HG03097 (cell line): ENCODE data around the gene FOXO4.
"Not testable (repeated sequence)": the region's sequence is repeated elsewhere in the genome, so short reads cannot be mapped to it uniquely, and the experiment has no call there.

Experiments
- ATAC-seq: cut with Tn5 transposase; IDR thresholded peaks from one replicate; pipeline ENCODE4 v1.9.1; 2021; ENCODE audit not compliant: unreplicated experiment, low FRiP score

The FOXO4 gene, protein sequence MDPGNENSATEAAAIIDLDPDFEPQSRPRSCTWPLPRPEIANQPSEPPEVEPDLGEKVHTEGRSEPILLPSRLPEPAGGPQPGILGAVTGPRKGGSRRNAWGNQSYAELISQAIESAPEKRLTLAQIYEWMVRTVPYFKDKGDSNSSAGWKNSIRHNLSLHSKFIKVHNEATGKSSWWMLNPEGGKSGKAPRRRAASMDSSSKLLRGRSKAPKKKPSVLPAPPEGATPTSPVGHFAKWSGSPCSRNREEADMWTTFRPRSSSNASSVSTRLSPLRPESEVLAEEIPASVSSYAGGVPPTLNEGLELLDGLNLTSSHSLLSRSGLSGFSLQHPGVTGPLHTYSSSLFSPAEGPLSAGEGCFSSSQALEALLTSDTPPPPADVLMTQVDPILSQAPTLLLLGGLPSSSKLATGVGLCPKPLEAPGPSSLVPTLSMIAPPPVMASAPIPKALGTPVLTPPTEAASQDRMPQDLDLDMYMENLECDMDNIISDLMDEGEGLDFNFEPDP

DNA sequence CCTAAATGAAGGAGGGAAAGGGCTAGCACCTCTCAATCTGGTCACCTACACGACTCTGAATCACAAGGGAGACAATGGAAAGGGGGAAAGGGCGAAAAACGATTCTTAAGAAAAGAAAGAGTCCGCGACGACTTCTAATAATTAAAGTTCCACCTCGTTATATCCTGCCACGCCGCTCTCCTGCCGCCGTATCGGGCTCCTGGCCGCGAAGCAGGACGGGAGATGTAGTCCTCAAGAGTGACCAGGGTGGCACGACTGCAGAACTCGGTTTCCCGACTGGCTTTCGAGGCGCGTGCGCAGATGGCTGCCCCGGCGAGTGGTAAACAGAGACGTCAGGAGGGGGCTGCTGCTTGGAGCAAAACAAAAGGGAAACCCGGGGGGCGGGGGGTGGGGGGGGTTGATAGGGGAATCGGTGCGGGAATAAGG is at the start of gene FOXO4:
Gene FOXO4, plus strand, starts transcription at position 297 of the 426 bp plus-strand sequence. CDS start 678 bp downstream, outside the sequence.
- ATAC-seq = peak; percentile 87

DNA sequence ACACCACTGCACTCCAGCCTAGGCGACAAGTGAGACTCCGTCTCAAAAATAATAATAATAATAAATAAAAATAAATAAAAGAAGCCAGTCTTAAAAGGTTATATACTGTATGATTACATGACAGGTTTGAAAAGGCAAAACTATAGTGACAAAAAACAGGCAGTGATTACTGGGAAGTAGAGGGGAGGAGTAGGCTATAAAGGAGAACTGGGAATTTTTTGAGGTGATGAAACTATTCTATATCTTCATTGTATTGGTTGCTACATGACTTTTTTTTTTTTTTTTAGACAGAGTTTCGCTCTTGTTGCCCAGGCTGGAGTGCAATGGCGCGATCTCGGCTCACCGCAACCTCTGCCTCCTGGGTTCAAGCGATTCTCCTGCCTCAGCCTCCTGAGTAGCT is 47.8 kb upstream of the FOXO4 start:
- not testable (repeated sequence) for ATAC-seq

DNA sequence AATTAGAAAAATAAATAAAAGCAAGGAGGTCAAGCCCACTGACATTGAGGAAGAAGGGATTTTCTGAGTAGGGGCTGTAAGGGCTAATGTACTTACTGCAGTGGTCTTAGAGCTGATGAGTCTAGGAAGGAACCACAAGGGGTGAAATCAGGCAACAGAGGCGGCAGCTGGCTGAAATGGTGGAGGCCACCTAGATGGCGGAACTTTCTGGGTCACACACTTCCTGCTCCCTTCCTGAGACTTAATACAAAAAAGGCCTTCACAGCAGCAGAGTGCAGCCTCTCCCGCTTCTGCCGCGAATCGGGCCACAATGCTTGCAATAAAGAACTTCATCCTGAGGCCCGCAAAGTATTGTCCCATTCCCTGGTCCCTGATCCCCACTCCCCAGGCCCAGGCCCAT is 42.9 kb upstream of the FOXO4 start:
- peak; percentile 17 for ATAC-seq

DNA sequence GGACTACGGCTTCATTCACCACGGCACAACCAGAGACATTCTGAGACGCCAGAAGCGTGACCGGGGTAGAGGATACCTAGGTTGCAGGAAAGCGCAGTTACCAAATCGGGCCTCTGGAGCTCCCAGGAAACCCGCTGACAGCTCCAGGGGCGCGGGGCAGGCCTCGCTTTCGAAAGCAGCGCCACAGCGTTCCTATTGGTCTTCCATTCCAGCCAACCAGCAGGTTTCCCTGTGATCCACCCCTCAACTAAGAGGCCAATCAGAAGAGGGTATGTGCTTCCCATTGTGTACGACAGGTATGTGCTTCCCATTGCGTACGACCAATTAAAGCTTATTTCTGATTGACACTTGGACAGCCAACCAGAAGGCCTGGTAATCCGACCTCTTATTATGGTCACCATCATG is 42.4 kb upstream of the FOXO4 start:
- ATAC-seq = peak; percentile 83

DNA sequence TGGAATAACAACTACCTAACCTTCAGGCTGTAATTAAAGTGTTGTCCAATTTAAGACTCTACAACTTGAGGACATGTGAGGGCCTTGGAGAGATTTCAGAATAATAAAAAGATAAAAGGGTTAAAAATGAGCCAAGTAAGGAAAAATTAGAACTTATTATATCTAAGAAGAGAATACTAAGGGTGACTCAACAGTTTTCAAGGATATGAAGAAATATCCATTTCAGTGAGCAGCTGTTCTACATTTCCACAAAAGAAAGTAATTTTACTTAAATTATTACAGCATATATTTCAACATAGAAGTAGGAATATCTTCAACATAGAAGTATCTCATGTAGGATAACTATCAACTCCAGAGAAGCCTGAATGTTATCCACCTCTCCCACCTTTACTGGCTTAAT is 38.8 kb upstream of the FOXO4 start:
- no peak for ATAC-seq

DNA sequence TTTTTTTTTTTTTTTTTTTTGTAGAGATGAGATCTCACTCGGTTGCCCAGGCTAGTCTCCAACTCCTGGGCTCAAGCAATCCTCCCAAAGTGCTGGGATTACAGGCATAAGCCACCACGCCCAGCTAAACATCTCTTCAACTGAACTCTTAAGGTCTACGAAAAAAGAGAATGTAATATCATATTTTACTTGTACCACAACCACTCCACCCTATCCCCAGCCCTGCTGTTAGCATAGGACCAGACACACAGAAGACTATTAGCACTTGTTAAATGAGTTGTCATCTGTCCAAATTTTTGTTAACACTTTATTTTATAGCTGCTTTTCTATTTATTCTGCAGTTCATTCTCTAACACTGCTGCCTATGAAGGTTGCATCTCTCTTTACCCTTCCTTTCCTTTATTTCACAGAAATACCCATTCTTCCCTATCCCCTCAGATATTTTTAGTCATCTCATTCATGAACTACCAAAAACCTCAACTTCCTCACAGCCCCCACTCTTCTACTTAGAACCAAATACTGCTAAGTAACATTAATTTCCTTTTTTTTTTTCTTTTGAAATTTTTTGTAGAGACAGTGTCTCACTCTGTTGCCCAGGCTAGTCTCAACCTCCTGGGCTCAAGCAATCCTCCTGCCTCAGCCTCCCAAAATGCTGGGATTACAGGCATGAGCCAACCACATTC is 37.7 kb upstream of the FOXO4 start:
- ATAC-seq = no peak

DNA sequence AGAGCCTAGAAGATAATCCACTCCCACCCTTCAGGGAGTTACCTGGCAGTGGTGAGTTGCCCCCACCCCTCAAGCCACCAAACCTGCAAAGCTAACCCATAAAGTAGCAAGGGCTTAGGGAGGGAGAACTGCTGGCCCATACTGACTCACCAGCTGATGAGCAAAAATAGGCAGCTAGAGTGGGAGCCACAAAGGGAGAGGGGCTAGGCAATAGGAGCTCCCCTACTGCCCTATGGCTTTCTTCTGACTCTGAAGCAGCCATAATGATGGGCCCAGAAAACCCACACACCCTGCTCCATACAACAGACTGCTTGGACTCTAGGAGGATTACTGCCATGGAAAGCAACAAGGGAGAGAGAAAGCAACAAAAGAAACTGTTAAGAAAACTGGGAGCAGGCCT is 35.5 kb upstream of the FOXO4 start:
- no peak for ATAC-seq

DNA sequence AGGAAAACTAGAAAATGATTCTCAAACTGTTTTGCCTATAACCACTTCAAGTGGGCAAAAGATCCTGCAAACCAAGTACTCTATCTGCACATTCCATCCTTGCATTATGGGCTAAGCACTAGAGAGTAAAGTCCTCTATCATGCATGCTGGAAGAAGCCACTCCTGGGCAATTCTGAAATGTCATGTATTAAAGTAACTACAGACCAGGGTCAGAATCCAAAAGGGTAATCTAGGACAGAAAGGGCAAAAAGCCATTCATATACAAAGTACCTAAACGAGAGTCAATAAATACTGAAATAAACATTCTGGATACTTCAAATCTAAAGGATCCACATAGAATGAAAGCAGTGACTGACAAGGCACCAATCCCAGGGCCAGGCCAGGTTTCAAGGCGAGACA is 28.6 kb upstream of the FOXO4 start:
- no peak for ATAC-seq

DNA sequence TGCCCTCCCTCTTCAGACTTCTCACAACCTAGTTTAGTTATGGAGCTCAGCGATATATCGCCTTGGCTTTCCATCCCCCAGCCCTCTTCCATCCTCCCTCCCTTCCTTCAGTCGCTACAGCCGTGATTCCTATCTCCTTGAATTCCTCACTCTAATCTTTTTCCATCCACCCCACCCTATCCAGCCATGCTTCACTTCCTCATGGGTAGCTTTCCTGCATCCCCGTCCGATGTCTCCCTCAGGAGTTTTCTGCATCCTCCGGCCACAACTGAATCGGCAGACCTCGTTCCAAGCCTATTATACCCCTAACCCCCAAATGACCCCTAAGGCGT is 28.0 kb upstream of the FOXO4 start:
- ATAC-seq = peak; percentile 21

DNA sequence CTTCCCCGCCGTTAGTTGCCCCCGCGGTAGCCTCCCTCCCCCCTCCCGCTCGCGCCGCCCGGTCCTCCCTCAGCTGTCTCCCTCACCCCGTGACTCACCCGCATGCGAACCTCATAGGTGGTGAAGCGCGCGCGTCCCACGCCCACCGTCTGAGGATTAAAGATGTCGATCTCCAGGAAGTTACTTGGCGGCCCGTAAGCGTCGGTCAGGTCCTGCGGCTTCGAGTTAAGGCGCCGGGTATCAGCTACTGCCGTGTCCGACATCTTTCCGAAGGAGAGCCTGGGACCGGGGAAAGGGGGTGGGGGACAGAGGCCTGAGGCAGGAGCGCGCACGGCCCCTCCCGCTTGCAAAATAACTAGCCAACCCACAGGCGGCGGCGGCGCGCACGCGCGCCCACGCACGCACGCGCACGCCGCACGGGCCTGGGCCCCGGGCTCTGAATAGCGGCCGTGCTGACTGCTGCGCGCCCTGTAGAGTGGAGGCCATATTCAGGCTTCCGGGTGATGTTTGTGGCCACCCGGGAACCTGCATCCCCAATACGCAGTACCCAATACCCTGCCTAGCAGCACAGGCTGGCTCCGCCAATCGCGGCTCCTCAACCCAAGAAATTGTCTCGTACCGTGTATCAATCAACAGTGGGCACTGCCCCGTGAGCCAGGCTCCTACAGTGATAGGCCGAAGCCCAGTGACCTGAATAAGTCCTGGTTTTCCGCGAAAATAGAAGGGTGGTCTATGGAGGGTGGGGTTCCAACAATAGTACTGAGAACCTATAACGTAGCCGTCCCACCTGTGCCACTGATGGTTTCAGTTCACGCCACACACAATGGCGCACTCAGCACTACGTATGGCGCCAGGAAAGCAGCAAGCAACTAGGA is 27.4 kb upstream of the FOXO4 start, which contains the start of gene SNX12:
Gene SNX12, minus strand, starts transcription at position 291 of the 875 bp plus-strand sequence. Its CDS starts 28 bp downstream, at position 263.
- peak; percentile 90 for ATAC-seq

DNA sequence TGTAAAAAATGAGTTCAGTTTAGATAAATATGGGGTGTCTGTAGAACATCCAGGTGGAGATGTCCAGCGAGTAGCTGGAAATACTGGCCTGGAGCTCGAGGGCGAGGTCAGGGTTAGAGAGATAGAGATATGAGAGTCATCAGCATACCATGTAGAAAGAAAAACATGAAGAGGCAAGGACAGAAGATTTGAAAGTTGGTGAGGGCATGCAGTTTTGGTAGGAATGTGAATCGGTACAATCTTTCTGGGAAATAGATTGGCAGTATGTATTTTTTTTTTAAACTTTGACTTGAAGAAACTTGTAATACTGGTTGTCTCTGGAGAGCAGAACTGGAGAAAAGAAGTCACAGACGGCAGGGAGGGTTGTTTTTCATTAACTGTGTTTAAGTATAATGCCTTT is 25.1 kb upstream of the FOXO4 start:
- ATAC-seq = no peak

DNA sequence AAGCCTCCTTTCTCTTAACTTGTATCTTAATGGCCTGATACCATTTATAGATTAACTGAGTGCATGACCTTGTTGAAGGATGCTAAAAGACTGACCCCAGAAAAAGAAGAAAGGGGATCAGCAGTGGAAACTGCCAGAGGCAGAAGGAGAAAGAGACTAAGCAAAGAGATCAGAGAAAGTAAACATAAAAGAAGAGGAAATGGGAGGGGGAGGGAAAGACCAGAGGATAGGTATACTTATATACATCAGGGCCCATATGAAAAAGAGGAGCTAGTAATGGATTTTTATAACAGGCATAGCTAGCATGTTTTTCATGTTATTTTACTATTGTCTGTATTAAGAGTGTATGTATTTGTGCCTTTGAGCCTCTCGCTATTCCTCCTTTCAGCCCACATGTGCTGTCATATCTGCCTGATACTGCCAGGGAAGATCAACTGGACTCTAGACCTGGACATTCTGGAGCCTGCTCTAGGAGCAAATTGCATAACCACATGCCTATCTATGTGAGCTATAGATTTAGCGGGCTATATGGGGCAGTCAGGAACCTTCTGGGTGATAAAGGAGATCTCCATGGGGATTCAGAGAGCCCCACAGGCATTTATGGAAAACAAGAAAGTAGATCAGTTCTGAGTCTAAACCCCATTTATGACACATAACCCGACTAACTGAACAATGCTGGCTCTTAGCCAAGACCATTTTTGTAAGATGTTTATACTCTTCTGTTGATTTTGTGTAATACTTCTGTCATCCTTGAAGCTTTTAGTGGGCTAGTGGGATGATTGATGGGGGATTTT is 14.1 kb upstream of the FOXO4 start:
- no peak for ATAC-seq

DNA sequence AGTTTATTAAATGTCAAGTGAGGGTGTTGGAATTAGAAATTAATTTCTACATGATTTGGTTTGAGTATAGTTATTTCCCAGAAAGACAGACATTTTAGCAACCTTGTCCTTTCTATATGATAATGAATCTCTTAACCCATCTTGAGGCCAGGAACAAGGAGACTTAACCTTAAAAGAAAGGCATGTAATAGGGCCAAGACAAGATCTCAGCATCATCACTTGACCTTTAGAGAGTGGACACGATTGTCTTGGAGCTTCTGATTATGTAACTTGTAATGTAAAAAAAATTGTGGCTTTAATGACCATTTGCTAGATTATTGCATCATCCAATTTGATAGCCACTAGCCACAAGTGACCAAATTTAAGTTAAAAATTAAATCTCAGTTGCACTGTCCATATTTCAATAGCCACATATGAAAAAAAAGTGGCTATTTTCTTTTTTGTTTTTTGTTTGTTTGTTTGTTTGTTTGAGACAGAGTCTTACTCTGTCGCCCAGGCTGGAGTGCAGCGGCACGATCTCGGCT is 13.5 kb upstream of the FOXO4 start:
- ATAC-seq = no peak

DNA sequence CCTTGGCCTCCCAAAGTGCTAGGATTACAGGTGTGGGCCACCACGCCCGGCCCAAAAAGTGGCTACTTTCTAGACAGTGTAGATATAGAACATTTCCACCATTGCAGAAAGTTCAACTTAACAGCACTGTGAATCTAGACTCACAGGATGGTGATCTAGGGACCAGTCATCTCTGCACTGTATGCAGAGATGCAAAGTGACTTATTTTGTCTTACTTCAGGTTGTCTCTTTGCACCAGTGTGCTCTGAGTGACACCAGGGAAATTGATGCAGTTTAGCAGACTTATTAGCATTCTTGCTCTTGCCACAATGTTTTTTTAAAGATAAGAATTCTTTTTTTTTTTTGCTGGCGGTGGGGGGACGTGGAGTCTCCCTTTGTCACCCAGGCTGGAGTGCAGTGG is 12.8 kb upstream of the FOXO4 start:
- no peak for ATAC-seq

DNA sequence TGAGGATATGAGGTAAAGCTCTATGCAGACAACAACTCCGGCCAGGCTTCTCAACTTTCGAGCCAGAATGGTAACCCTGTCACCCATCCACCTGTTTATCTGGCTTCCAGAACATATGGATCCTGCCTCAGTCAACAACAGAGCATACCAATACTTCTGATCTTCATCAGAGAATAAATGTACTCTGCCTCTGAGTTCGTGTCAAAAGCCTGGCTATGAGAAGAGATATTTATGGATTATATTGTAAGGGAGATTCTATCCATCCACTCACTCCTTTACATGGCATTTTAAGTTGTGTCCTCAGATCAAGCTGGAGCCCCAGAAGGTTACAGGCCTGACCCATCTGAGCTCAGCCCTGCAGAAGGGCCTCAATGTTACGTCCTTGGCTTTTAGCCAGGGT is 9.8 kb upstream of the FOXO4 start:
- ATAC-seq = no peak

DNA sequence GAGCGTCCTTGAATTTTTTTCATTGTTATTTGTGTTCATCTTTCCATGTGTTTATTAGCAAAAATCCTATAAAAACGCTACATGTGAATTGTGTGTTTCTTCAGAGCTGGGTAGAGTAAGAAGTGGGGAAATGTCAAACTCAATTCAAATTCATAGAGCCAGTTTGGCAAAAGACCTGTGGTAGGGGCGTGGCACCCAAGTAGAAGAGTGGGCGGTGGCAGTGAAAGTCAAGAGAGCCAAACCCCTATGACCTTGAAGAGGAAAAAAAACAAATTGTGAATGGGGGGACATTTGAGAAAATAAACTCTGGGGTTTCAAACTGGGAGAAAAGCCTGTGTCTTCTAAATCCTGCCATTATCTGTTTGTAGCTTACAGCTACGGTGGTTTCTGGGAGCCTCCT is 4.4 kb upstream of the FOXO4 start:
- no peak for ATAC-seq

DNA sequence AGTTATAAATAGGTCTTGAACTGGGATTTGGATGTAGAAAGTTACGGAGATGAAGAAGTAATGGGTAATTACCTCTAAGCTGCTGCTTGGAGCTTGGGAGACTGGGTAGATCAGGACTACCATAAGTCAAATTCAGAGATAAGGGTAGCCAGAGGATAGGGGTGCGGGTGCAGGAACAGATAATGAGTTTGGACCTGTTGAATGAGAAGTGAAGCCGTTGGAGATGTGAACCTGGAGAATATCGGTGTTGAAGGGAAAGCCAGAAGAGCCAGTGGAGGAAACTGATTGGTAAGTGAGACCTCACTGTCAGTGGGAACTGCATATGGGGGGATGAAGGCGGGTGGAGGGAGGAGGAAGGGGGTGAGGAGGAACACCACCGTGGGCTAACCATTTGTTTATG is 618 bp upstream of the FOXO4 start:
- no peak for ATAC-seq

DNA sequence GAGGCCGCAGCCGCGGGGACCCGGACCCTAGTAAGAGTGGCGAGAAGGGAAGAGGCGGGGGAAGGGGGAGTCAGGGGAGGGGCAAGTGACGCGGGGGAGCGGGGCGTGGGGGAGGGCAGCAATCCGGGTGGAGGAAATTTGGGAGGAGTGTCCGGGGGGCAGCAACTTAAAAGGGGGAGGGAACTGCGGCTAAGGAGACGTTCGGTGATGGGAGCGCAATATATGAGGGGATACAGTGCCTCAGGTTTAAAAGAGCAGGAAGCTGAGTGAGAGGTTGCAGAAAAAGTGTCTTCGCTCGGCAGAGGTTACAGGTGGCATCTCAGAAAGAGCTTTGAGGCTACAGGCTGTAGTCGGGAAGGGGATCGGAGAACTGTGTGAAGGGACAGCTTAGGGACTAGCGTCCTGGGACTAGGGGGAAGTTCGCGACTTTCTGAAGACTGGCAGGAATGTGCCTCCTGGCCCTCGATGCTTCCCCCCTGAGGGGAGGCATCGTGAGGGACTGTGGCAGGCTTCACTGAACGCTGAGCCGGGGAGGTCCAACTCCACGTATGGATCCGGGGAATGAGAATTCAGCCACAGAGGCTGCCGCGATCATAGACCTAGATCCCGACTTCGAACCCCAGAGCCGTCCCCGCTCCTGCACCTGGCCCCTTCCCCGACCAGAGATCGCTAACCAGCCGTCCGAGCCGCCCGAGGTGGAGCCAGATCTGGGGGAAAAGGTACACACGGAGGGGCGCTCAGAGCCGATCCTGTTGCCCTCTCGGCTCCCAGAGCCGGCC is 519 bp downstream of the FOXO4 start:
- ATAC-seq = peak; percentile 15

DNA sequence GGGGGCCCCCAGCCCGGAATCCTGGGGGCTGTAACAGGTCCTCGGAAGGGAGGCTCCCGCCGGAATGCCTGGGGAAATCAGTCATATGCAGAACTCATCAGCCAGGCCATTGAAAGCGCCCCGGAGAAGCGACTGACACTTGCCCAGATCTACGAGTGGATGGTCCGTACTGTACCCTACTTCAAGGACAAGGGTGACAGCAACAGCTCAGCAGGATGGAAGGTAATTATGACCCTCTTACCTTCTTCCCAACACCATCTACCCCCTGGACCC is 1.0 kb downstream of the FOXO4 start:
- no peak for ATAC-seq
